ENCODE data around the gene ARVCF. TPM values are rescaled to one million over a fixed set of nuclear protein-coding genes. Genes with fewer than 3 reads are reported as not detected.

The ARVCF gene
- polyA plus RNA-seq, 1 experiment = 5.6 TPM

DNA sequence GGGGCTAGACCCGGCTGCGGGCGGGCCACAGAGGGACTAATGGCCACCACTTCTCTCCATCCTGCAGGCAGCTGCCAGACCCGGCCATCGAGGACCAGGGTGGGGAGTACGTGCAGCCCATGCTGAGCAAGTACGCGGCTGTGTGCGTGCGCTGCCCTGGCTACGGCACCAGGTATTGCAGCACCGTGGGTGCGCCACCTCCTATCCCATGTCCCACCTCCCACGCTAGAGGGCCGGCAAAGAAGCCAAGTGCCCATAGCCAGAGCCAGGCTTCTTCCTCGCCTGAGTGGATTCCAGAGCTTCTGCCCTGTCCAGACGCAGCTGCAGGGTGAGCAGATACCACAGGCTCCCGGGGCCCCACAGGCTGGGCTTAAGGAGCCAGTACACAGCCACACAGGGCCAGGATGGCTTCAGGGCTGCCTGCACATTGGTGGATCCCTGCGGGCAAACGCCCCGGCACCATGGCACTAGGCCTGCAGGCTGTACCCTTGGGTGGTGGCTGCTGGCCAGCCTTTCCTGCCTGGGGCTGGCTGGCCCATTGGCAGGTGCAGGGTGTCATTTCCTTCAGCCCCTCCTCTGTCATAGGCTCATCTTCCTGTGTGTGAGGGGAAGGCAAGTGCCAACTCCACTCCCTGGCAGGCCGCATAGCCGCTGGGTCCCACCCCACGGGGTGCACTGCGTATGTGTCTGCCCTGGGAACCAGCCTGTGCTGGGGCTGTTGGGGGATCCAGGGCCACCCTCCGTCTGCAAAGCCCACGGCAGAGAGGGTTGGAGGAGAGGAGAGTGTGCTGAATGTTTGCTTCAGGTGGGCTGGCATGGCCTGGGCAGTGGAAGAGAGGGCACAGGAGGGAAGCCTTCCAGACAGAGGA is 46.9 kb upstream of the ARVCF start:
- Histone ChIP-seq H3K9me3 (ENCODE audit: control insufficient read depth, insufficient read depth, low read length) (no peaks in the 10 kb centered on the region; the same call in 1 of the 2 replicates), H3K4me3 (ENCODE audit: low read depth, low read length) (no peak overlapping the region), H3K27me3 (ENCODE audit: control insufficient read depth, insufficient read depth, low read length) (no peaks in the 10 kb centered on the region), H3K27ac (ENCODE audit: low read depth, low read length) (no peak overlapping the region)
- POLR2A ChIA-PET = no interaction called here
- CTCF ChIA-PET = no interaction called here
- TF ChIP-seq, protein P1, sequence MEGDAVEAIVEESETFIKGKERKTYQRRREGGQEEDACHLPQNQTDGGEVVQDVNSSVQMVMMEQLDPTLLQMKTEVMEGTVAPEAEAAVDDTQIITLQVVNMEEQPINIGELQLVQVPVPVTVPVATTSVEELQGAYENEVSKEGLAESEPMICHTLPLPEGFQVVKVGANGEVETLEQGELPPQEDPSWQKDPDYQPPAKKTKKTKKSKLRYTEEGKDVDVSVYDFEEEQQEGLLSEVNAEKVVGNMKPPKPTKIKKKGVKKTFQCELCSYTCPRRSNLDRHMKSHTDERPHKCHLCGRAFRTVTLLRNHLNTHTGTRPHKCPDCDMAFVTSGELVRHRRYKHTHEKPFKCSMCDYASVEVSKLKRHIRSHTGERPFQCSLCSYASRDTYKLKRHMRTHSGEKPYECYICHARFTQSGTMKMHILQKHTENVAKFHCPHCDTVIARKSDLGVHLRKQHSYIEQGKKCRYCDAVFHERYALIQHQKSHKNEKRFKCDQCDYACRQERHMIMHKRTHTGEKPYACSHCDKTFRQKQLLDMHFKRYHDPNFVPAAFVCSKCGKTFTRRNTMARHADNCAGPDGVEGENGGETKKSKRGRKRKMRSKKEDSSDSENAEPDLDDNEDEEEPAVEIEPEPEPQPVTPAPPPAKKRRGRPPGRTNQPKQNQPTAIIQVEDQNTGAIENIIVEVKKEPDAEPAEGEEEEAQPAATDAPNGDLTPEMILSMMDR (IDR thresholded peaks at IDR 0.05; ENCODE audit: low read depth, low read length) = no peak
- no peak for DNase-seq (ENCODE audit: low read depth, low spot score)

DNA sequence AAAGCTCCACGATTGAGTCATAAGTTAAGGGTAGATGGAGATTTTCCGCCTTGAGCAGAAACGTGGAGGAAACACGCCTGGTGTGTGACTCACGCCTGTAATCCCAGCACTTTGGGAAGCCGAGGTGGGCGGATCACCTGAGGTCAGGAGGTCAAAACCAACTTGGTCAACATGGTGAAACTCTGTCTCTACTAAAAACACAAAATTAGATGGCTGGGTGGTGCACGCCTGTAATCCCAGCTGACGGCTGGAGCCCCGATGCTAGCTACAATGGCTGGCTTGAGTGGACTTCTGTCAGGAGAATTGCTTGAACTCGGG is 46.1 kb upstream of the ARVCF start:
- Histone ChIP-seq H3K27ac (ENCODE audit: low read depth, low read length) (peak overlapping the region; percentile 31), H3K4me3 (ENCODE audit: low read depth, low read length) (no peak overlapping the region), H3K9me3 (ENCODE audit: control insufficient read depth, insufficient read depth, low read length) (no peaks in the 10 kb centered on the region; the same call in 1 of the 2 replicates), H3K27me3 (ENCODE audit: control insufficient read depth, insufficient read depth, low read length) (no peaks in the 10 kb centered on the region)
- ChIA-PET CTCF (no interaction called here), POLR2A (interaction anchor here (0.6 kb wide), 1 partner anchor 9 kb away, joined by 3 read pairs; no protein-coding TSS in a partner anchor)
- no peak for DNase-seq (ENCODE audit: low read depth, low spot score)
- TF ChIP-seq, protein P1 (IDR thresholded peaks at IDR 0.05; ENCODE audit: low read depth, low read length) = no peak

DNA sequence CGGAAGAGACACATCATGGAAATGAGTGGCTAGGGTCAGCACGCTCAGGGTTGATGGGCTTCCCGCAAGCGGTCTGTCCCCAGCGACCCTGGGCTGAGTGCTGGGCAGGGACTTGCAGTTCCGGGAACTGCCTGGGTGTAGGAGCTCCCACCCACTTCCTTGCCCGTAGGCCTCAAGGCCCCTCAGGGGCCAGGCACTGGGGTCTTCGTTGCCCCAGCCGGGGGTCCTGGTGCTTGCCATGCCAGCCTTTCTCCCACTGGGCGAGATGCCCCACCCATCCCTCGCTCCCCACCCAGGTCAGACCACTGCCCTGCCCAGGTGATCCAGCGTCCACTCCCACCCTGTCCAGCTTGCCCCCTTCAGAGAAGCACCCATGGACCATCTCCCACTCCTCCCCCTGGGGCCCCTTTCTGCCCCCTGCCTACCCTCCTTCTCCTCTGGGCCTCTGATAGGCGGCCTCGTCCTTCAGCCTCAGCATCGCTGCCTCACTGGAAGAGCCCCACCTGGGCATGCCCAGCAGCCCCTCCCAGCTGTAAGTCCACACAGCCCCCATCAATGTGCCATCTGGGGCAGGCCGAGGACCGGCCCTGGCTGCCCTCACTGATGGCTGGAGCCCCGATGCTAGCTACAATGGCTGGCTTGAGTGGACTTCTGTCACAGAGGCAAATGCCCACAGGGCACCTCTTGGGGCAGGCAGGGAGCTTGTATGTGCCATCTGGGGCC is 45.6 kb upstream of the ARVCF start:
- CTCF ChIA-PET = no interaction called here
- POLR2A ChIA-PET = interaction anchor here (0.6 kb wide), 1 partner anchor 8 kb away, joined by 3 read pairs; no protein-coding TSS in a partner anchor

DNA sequence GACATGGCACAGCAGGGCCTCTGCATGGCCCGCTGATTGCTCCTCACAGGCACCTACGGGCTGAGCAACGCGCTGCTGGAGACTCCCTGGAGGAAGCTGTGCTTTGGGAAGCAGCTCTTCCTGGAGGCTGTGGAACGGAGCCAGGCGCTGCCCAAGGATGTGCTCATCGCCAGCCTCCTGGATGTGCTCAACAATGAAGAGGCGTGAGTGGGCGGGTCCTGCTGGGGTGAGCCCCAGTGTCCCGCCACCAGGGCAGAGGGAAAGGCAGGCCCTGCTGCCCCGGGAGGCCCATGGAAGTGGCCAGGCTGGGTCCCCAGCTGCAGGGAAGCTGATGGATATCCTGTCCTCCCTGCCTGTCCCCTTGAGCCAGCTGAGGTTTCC is 44.8 kb upstream of the ARVCF start:
- Histone ChIP-seq H3K27ac (ENCODE audit: low read depth, low read length) (no peak overlapping the region), H3K4me3 (ENCODE audit: low read depth, low read length) (no peak overlapping the region), H3K9me3 (ENCODE audit: control insufficient read depth, insufficient read depth, low read length) (no peaks in the 10 kb centered on the region; the same call in 1 of the 2 replicates), H3K27me3 (ENCODE audit: control insufficient read depth, insufficient read depth, low read length) (no peaks in the 10 kb centered on the region)
- TF ChIP-seq, protein P1 (IDR thresholded peaks at IDR 0.05; ENCODE audit: low read depth, low read length) = no peak
- POLR2A ChIA-PET = no interaction called here
- CTCF ChIA-PET = no interaction called here
- DNase-seq (ENCODE audit: low read depth, low spot score) = no peak

More for the DNA sequence above, 45.6 kb upstream of the ARVCF start:
- TF ChIP-seq, protein P1 (IDR thresholded peaks at IDR 0.05; ENCODE audit: low read depth, low read length) = no peak
- DNase-seq (ENCODE audit: low read depth, low spot score) = no peak
- Histone ChIP-seq H3K9me3 (ENCODE audit: control insufficient read depth, insufficient read depth, low read length) (no peaks in the 10 kb centered on the region; the same call in 1 of the 2 replicates), H3K27me3 (ENCODE audit: control insufficient read depth, insufficient read depth, low read length) (no peaks in the 10 kb centered on the region), H3K27ac (ENCODE audit: low read depth, low read length) (peak overlapping the region; percentile 31), H3K4me3 (ENCODE audit: low read depth, low read length) (no peak overlapping the region)

All from AG04450 (cell line).